ENCODE data around the gene CHD2.

DNA sequence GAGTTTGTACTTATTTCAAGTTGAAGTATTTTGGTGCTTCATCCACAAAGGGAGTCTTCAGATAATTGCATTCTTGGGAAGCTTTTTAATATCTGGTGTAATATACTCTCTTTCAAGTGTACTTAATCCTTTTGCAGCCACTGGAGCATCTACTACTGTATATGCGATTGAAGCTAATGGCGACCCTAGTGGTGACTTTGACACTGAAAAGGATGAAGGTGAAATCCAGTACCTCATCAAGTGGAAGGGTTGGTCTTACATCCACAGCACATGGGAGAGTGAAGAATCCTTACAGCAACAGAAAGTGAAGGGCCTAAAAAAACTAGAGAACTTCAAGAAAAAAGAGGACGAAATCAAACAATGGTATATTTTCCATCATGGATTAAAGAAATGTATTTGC lies 42.6 kb downstream of the CHD2 start:
- TF ChIP-seq, protein P1, sequence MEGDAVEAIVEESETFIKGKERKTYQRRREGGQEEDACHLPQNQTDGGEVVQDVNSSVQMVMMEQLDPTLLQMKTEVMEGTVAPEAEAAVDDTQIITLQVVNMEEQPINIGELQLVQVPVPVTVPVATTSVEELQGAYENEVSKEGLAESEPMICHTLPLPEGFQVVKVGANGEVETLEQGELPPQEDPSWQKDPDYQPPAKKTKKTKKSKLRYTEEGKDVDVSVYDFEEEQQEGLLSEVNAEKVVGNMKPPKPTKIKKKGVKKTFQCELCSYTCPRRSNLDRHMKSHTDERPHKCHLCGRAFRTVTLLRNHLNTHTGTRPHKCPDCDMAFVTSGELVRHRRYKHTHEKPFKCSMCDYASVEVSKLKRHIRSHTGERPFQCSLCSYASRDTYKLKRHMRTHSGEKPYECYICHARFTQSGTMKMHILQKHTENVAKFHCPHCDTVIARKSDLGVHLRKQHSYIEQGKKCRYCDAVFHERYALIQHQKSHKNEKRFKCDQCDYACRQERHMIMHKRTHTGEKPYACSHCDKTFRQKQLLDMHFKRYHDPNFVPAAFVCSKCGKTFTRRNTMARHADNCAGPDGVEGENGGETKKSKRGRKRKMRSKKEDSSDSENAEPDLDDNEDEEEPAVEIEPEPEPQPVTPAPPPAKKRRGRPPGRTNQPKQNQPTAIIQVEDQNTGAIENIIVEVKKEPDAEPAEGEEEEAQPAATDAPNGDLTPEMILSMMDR (IDR thresholded peaks at IDR 0.05), result no peak
- no peak for TF ChIP-seq POLR2A (IDR thresholded peaks at IDR 0.05)

Measured in sigmoid colon (tissue), 3 donors.